ENCODE results near the gene EGFLAM. TPM values are rescaled to one million over a fixed set of nuclear protein-coding genes. Genes with fewer than 3 reads are reported as not detected.

Gene EGFLAM

Small RNA genes within 50 kb of the gene (small RNA-seq; reads per million reads assigned to genes)
- gene AC091839.1 (ENCODE audit: insufficient read depth), result not detected

Data from neuronal stem cell (in vitro differentiated cells).